K562 (cell line): ENCODE data around the gene CNDP1. TPM values are rescaled to one million over a fixed set of nuclear protein-coding genes. Genes with fewer than 3 reads are reported as not detected.

Source experiments
- CUX1 ChIP-seq: fragments of 200-800 bp; sonication (Bioruptor generic); IDR thresholded peaks from 2 replicates; pipeline ENCODE4 v1.6.1; 2016; ENCODE audit warnings: missing genetic modification characterization, missing compliant biosample characterization
- ZNF280B ChIP-seq: fragments of 250-450 bp; sonication (Bioruptor Pico); IDR thresholded peaks from 2 replicates; pipeline ENCODE4 v1.5.1; 2021; ENCODE audit warnings: mild to moderate bottlenecking
- ZNF407 ChIP-seq: fragments of 450-650 bp; IDR thresholded peaks from 2 replicates; pipeline ENCODE4 v1.6.1; 2016; ENCODE audit warnings: low read depth
- polyA plus RNA-seq, 8 experiments: library from polyadenylated mRNA; depleted of rRNA in 4 of 8; stranded (reverse) in 5 of 8; unstranded in 3 of 8; fragments of >200 nt; fragmentation: Nextera tagmentation in 2 of 8; fragmentation: Illumina TruSeq in 1 of 8; extraction: Ambion mirVana in 2 of 8; extraction: Trizol in 1 of 8; gene quantifications; 2 replicates each; pipeline versions ENCODE4 v1.2.1 to v1.2.3, GENCODE V29; 2011 to 2014; ENCODE audit warnings: inconsistent platforms in 1 of 8, missing spikeins in 1 of 8
- total RNA-seq, 7 experiments: library from RNA; depleted of rRNA in 6 of 7; stranded (reverse); fragments of >200 nt in 6 of 7; fragmentation: Illumina TruSeq in 2 of 7; extraction: Trizol in 2 of 7; gene quantifications; 2 replicates each; pipeline versions ENCODE4 v1.2.1 to v1.2.3, GENCODE V29; 2011 to 2021; ENCODE audit warnings: low replicate concordance in 1 of 7

CNDP1 gene
- total and polyA plus RNA-seq, 9 of the 15 experiments (the other 6 are each of a cell fraction or from before 2014, with no cell fraction given), result not detected

GRCh38 chr18:74597662-74598349, 63.5 kb downstream of the CNDP1 start, which contains the start of gene ZNF407 (continued):
- TF ChIP-seq ZNF407 (peak; percentile 93), ZNF280B (no peak), CUX1 (CRISPR knock-in tag) (no peak)
